Cardiac muscle cell (in vitro differentiated cells and primary cell): Measurements from ENCODE around the gene XRCC4. TPM values are rescaled to one million over a fixed set of nuclear protein-coding genes. Genes with fewer than 3 reads are reported as not detected.

Experiments
- DNase-seq, 2 donors: peaks; one replicate each; pipeline versions ENCODE4 v3.0.0 to v3.0.0-alpha.2; 2010 to 2017; ENCODE audit warnings: low read depth in 1 of 2, low spot score in 1 of 2
- H3K27ac ChIP-seq: fragments of 200-600 bp; sonication (generic); 2 replicates; pipeline ENCODE4 v1.5.1; 2016
- H3K27me3 ChIP-seq: fragments of 200-600 bp; sonication (generic); 2 replicates; pipeline ENCODE4 v1.6.0; 2016; ENCODE audit warnings: control low read depth
- H3K36me3 ChIP-seq: fragments of 200-600 bp; sonication (generic); 2 replicates; pipeline ENCODE4 v1.5.1; 2016; ENCODE audit warnings: control low read depth
- H3K4me1 ChIP-seq: fragments of 200-600 bp; sonication (generic); 2 replicates; pipeline ENCODE4 v1.8.1; 2017; ENCODE audit warnings: low read depth, mild to moderate bottlenecking, mixed run types
- H3K4me3 ChIP-seq: fragments of 200-600 bp; sonication (generic); 2 replicates; pipeline ENCODE4 v1.5.1; 2016; ENCODE audit warnings: mild to moderate bottlenecking
- H3K9me3 ChIP-seq: fragments of 200-600 bp; sonication (generic); 2 replicates; pipeline ENCODE4 v1.5.1; 2017; ENCODE audit warnings: low read depth, mild to moderate bottlenecking, control low read depth
- polyA plus RNA-seq: library from polyadenylated mRNA; unstranded; fragments of >200 nt; fragmentation: Nextera tagmentation; extraction: Ambion mirVana; gene quantifications from 2 replicates; pipeline ENCODE4 v1.2.1, GENCODE V29; 2016
- total RNA-seq: library from RNA; depleted of rRNA; stranded (reverse); fragments of >200 nt; gene quantifications from 2 replicates; pipeline ENCODE4 v1.2.3, GENCODE V29; 2016
- TF ChIP-seq, protein P1 (sequence below): IDR thresholded peaks from 2 replicates; pipeline ENCODE4 v1.5.1; 2012; ENCODE audit warnings: low read depth, mild to moderate bottlenecking, low read length

XRCC4 gene
- total and polyA plus RNA-seq, 2 experiments from 2014 or later, result 9.7 to 19.2 TPM

DNA sequence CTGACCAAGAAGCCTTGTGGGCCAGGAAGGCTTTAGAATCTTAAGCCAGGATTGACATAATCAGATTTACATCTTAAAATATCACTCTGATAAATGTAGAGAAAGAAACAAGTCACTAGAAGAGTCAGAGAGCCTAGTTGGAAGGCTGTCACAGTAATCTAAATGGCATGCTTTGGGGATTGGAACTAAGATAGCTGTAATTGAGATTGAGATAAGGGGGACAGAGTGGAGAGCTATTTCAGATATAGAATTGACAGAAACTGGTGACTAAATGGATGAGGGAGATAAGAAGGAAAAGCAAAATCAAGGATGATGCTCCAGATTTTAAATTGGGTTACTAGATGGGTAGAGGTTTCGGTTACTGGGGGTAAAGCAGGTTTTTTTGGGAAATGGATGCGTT is 100.5 kb downstream of the XRCC4 start:
- no peaks in the 10 kb centered on the region for H3K27me3 ChIP-seq
- TF ChIP-seq, protein P1, sequence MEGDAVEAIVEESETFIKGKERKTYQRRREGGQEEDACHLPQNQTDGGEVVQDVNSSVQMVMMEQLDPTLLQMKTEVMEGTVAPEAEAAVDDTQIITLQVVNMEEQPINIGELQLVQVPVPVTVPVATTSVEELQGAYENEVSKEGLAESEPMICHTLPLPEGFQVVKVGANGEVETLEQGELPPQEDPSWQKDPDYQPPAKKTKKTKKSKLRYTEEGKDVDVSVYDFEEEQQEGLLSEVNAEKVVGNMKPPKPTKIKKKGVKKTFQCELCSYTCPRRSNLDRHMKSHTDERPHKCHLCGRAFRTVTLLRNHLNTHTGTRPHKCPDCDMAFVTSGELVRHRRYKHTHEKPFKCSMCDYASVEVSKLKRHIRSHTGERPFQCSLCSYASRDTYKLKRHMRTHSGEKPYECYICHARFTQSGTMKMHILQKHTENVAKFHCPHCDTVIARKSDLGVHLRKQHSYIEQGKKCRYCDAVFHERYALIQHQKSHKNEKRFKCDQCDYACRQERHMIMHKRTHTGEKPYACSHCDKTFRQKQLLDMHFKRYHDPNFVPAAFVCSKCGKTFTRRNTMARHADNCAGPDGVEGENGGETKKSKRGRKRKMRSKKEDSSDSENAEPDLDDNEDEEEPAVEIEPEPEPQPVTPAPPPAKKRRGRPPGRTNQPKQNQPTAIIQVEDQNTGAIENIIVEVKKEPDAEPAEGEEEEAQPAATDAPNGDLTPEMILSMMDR, result no peak
- no peak for DNase-seq
- peaks cover 16% of the 10 kb centered on the region for H3K4me1 ChIP-seq
- H3K36me3 ChIP-seq, result no peaks in the 10 kb centered on the region
- peak overlapping the region; percentile 62 for H3K27ac ChIP-seq
- H3K9me3 ChIP-seq, result no peaks in the 10 kb centered on the region
- no peak overlapping the region for H3K4me3 ChIP-seq

DNA sequence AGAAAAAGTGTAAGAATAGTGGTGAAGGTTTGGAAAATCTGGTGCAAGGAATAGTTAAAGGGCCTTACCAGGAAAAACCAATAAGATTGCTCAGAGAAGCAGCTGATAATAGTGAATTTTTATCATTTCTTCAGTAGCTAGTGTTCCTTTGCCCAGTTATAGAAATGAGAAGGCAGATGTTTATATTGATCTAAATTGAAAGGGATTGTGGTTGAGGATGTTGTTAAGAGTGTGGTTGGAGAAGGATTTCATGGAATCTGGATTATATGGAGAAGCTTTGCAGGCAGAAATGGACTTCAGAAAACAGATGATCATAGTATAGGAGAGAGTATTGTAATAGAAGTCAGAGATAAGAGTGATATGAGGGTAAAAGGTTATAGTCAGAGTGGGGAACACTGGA is 102.6 kb downstream of the XRCC4 start:
- no peak for DNase-seq
- peaks cover 16% of the 10 kb centered on the region for H3K4me1 ChIP-seq
- no peak overlapping the region for H3K4me3 ChIP-seq
- no peaks in the 10 kb centered on the region for H3K9me3 ChIP-seq
- peak overlapping the region; percentile 14 for H3K27ac ChIP-seq
- no peaks in the 10 kb centered on the region for H3K27me3 ChIP-seq
- TF ChIP-seq, protein P1, result no peak
- no peaks in the 10 kb centered on the region for H3K36me3 ChIP-seq

DNA sequence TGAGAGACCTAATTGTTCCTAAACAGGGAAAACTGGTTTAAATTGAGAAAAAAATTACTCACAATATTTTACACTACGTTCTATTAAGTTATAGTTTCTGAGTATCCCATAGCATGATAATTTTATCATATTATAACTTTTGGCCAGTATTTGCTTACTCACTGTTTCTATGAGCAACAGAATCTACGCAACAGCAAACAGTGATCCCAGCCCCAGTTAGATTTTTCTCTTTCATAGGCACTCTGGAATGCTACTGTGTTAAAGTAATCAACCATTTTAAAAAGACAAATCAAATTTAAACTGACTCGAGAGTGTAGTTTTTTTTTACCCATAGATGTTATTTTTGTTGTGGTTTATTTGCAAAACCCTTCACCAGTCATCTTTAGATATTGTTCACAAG is 107.2 kb downstream of the XRCC4 start:
- peak in 1 of 2 donors; percentile 29 for DNase-seq
- TF ChIP-seq, protein P1, result no peak
- Histone ChIP-seq H3K4me1 (peaks cover 3% of the 10 kb centered on the region), H3K36me3 (no peaks in the 10 kb centered on the region), H3K27me3 (no peaks in the 10 kb centered on the region), H3K9me3 (no peaks in the 10 kb centered on the region), H3K27ac (no peak overlapping the region), H3K4me3 (no peak overlapping the region)

DNA sequence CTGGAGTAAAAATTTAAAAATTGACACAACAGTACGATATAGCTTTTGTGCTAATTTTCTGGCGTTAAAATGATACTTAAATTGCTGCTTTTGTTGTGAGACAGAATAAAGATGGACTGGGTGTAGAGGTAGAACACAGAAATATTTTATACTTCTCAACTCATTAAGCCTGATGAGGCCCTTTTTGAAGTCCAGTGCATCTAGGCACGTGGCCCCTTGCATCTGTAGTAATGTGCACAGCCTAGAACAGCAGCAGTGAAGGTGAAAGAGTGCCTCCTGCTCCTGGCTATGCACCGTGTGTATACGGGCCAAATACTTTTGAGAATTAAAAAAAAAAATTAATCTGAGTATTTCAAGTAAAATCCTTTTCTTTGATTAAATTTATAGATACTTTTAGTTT is 115.6 kb downstream of the XRCC4 start:
- no peak overlapping the region for H3K27ac ChIP-seq
- TF ChIP-seq, protein P1, result no peak
- H3K9me3 ChIP-seq, result no peaks in the 10 kb centered on the region
- H3K4me1 ChIP-seq, result peaks cover 14% of the 10 kb centered on the region
- DNase-seq, result no peak
- no peak overlapping the region for H3K4me3 ChIP-seq
- no peaks in the 10 kb centered on the region for H3K27me3 ChIP-seq
- H3K36me3 ChIP-seq, result no peaks in the 10 kb centered on the region

DNA sequence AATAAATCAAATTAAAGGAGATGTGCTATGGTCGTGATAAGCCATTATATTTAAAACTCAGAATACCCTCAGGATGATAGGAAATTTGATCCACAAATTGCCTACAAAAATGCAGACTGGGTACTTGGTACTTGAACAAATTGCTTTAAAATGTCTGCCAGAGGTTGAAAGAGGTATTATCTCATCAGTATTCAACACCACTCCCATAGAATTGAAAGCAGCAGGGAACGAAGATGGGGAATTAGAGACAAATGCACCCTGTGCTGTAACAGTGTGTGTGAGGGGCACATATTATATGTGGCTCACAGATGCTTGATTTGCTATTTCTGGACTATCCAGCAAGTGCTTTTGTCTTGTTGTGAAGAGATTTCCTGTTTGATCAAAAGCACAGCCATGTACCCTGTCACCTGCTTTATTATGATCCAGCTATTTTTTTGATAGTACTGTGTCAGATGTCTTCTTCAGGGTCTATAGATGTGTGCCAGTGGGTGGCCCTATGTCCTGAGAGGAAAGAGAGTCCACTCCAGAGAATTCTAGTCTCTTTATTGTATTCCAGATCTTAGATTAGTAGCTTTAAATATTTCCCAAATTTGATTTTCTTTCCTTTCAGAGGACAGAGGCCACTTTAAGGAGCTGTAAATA is 120.1 kb downstream of the XRCC4 start:
- TF ChIP-seq, protein P1, result no peak

More for the DNA sequence above, 120.1 kb downstream of the XRCC4 start:
- H3K4me1 ChIP-seq, result peaks cover 14% of the 10 kb centered on the region
- peak overlapping the region; percentile 16 for H3K27ac ChIP-seq
- no peaks in the 10 kb centered on the region for H3K36me3 ChIP-seq
- H3K4me3 ChIP-seq, result no peak overlapping the region
- no peak for DNase-seq
- H3K9me3 ChIP-seq, result no peaks in the 10 kb centered on the region
- no peaks in the 10 kb centered on the region for H3K27me3 ChIP-seq
